GM18867 (cell line): Measurements from ENCODE around the gene ACOXL.
"Not testable (repeated sequence)": the region's sequence is repeated elsewhere in the genome, so short reads cannot be mapped to it uniquely, and the experiment has no call there.

Experiments used
- ATAC-seq: cut with Tn5 transposase; IDR thresholded peaks from one replicate; pipeline ENCODE4 v1.9.1; 2021; ENCODE audit warnings: mild to moderate bottlenecking, moderate library complexity; ENCODE audit not compliant: unreplicated experiment

The ACOXL gene

GRCh38 chr2:111049792-111050640 is 317.6 kb downstream of the ACOXL start:
- ATAC-seq: peak; percentile 58

GRCh38 chr2:111050701-111051376 is 318.5 kb downstream of the ACOXL start:
- peak; percentile 46 for ATAC-seq

- no peak for ATAC-seq
These were observed 320.2 kb downstream of the ACOXL start for GRCh38 chr2:111052621-111053020.

DNA sequence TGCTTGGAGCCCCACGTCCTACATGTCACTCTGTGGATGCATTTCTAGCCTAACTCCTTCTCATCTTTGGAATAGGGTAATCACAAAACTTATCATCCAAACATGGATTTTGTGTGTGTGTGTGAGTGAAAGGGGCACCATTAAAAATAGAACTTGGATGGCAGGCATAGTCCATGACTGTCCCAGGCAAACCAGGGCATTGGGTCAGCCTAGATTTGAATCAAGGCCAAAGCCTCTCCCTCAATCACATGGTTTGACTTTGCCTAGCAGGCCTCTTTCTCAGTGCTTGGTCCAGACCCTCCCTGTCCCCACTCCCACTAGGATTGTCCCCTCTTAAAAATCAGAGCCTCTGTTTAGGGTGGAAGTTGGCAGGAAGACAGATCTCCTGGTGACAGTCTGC is 320.9 kb downstream of the ACOXL start:
- no peak for ATAC-seq

DNA sequence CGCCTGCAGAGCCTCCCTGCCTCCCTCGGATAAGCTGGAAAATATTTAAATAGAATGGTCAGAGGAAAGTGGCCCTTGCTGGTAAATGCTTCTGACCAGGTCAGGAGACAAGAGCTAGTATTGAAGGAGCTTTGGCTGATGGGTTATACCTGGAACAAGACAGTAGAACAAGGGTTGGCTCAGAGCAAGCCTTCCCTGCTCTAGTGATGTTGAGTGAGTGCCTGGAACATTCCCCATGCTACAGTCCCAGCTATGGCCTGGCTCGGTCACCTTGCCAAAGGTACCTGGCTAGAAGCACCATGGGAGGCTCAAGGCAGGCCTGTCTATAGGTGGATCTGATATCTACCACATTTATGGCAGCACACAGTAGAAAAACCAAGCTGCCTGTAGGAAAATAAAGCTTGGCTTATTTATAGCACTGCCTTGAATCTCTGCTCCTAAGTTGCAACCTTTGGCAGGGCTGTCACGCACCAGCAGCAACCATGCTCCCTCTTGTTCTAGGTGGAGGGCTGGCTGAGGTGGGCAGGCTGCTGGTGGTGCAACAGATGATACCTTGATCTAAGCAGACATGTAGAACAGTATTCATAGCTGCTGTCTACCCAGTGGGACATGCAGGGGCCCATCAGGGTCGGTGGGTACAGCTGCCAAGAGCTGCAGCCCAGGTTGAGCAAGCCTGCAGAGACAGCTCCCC is 321.6 kb downstream of the ACOXL start:
- no peak for ATAC-seq

DNA sequence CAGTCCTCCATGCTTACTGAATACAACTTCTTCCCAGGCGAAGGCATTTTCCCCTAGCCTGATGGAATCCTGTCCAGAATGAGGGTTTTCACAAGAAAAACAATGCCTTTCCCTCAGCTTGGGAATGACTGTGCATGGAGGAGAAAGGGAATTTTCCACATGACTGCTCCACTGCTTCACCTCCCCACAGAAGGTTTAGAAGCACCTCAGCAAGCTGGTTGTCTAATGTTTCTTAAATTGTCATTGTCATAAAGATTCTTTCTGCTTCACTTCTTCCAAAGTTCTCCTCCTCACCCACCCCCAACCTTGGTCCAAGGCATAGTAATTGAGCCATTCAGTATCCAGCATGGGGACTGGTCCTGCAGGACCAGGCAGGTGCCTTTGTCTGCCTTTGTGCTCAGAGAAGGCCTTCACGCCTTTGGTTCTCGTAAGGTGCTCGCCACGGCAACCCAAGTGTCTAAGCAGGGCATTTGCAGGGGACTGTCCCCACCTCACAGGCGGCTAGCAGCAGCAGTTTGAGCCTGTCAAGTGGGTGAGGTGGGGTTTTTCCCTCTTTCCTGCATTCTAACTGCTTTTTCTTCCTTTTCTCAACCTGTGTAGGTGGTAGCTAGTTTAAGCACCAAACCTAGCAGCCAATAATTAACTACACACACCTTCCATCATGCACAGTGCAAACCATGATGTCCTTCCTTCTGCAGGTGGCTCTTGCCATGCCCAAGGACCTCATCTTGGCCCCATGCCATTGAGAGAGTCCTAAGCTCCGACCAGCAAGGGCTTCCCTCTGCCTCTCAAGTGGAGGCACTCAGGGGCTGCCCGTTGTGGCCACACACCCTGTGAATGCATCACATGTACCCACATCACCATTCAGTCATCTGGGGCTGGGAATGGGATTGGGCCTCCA is 322.7 kb downstream of the ACOXL start:
- ATAC-seq: peak; percentile 54

DNA sequence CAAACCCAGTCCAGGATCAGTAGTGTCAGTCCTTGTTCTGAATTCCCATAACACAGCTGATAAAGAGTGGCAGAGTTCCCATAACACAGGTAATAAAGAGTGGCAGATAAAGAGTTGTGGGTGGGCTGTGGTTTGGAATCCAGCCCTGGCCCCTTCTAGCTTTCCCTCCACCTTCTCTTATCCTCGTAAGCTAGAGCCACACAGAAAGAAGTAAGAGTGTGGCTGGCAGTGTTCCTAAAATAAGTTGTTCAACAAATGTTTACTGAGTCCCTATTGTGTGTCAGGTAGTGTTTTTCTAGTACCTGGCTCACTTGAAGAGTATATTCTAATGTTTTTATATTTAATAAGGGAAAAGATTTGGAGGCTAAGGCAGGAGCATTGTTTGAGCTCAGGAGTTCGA is 323.4 kb downstream of the ACOXL start:
- ATAC-seq: no peak

DNA sequence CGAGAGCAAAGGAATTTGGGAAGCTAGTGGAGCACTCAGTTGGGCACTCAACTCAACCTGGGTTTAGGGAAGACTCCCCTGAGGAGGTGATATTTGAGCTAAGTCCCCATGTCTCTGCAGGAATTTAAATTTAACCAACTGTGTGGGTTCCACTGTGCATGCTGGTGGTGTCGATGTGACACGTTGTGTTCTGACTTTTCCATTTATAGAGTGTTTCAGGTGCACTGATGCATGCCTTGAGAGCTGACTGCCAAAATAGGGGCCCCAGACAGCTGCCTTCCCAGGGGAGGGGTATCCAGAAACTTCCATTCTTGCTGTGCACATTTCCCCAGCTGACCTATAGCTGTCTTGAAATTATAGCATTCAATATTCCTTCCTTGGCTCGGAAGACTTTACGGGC is 324.7 kb downstream of the ACOXL start:
- ATAC-seq: peak; percentile 40

GRCh38 chr2:111057721-111058120 is 325.3 kb downstream of the ACOXL start:
- no peak for ATAC-seq

GRCh38 chr2:111058264-111058663 is 325.9 kb downstream of the ACOXL start:
- no peak for ATAC-seq

DNA sequence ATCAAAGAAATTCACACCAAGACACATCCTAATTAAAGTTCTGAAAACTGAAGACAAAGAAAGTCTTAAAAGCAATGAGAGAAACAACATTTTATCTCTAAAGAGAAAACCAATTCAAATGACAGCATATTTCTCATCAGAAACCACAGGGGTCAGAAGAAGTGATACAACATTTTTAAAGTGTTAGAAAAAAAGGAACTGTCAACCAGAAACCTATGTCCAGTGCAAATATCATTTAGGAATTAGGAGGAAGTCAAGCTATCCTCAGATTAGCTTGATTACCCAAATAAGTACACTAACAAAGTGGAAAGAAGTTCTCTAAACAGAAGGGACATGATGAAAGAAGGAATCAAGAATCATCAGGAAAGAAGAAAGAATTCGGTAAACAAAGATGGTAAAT is 328.8 kb downstream of the ACOXL start:
- no peak for ATAC-seq

- peak; percentile 71 for ATAC-seq
These were observed 330.0 kb downstream of the ACOXL start for GRCh38 chr2:111062417-111062816.

GRCh38 chr2:111066062-111066593 is 333.8 kb downstream of the ACOXL start:
- no peak for ATAC-seq

- no peak for ATAC-seq
These were observed 336.2 kb downstream of the ACOXL start for GRCh38 chr2:111068435-111069058.

DNA sequence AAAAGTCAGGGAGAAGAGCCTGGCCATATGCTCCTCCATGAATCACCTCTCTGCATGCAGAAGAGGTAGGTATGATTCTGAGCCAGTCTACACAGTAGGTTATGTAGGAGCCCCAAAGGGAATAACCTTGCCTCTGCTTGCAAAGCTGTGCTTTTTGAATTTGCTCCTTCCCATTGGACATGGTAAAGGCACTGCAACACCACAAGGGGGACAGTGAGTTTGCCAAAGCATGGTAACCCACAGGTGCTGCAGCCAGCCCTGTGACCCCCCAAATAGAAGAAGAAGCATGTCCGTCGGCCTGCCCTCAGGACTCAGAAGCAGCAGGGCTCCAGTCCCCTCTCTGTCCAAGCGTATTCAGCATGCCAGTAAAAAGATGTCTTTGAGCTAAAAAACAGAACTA is 337.3 kb downstream of the ACOXL start:
- no peak for ATAC-seq

DNA sequence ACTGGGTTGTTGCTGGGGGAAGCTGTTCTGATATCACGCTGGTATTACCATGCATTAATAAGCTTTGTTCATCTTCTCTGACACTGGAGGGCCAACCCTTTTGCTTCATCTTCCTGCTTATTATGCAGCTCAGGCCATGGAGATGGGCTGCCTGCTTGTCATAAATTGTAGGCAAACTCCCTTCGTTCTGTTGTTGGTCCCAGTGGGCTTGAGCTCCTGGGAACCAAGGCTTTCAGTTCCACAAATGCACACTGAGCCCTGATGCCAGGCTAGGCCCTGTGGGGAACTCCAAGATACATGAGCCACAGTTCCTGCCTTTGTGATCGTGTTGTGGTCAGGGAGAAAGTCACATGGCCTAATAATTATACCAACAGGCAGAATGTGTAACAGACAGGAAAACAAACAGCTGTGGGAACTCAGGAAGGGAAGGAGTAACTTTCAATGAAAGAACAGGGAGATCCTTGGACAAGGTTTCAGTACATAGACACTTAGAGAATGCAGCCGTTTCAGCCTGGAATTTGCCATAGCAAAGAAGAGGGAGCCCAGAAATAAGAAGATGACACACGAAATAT is 339.3 kb downstream of the ACOXL start:
- no peak for ATAC-seq

GRCh38 chr2:111072220-111072871 is 340.0 kb downstream of the ACOXL start:
- ATAC-seq: no peak

DNA sequence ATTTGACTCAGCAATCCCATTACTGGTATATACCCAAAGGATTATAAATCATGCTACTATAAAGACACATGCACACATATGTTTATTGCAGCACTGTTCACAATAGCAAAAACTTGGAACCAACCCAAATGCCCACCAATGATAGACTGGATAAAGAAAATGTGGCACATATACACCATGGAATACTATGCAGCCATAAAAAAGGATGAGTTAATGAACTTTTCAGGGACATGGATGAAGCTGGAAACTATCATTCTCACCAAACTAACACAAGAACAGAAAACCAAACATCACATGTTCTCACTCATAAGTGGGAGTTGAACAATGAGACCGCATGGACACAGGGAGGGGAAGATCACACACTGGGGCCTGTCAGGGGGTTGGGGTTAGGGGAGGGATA is 350.3 kb downstream of the ACOXL start:
- ATAC-seq: not testable (repeated sequence)

GRCh38 chr2:111091811-111092211 is 359.4 kb downstream of the ACOXL start:
- no peak for ATAC-seq
